ENCODE results near the gene NDUFS6. TPM values are rescaled to one million over a fixed set of nuclear protein-coding genes. Genes with fewer than 3 reads are reported as not detected.

The NDUFS6 gene
- total RNA-seq, 1 experiment from 2014 or later = 59.7 TPM

DNA sequence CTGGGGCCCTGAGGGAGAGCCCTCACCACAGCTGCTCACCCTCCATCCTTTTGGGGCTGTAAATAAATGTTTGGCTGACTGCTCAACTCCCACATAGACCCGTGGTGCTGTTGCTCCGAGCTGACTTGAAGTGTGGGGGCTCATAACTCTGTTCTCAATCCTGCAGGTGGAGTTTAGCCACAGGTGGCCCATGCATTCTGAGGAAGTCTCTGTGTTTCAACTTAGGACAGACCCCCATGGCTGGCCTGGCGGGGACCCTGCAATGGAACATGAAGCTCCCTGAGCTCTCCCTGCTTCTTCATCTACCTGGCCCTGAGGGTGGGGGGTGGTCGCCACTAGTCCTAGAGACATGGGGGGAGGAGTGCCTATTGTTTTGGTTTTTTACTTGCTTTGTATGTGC is 19.7 kb downstream of the NDUFS6 start:
- Histone ChIP-seq H3K4me1 (no peaks in the 10 kb centered on the region), H3K27me3 (replicated peaks; ENCODE audit: control insufficient read depth, insufficient read depth, low read length) (no peaks in the 10 kb centered on the region), H3K36me3 (ENCODE audit: control insufficient read depth, insufficient read depth, low read length) (peaks cover 8% of the 10 kb centered on the region), H3K9me3 (no peaks in the 10 kb centered on the region), H3K4me3 (ENCODE audit: low read depth, low read length) (no peak overlapping the region)
- TF ChIP-seq, protein P1, sequence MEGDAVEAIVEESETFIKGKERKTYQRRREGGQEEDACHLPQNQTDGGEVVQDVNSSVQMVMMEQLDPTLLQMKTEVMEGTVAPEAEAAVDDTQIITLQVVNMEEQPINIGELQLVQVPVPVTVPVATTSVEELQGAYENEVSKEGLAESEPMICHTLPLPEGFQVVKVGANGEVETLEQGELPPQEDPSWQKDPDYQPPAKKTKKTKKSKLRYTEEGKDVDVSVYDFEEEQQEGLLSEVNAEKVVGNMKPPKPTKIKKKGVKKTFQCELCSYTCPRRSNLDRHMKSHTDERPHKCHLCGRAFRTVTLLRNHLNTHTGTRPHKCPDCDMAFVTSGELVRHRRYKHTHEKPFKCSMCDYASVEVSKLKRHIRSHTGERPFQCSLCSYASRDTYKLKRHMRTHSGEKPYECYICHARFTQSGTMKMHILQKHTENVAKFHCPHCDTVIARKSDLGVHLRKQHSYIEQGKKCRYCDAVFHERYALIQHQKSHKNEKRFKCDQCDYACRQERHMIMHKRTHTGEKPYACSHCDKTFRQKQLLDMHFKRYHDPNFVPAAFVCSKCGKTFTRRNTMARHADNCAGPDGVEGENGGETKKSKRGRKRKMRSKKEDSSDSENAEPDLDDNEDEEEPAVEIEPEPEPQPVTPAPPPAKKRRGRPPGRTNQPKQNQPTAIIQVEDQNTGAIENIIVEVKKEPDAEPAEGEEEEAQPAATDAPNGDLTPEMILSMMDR (IDR thresholded peaks at IDR 0.05; ENCODE audit: insufficient read depth in 1 of 2, low read depth in 1 of 2, low read length in 1 of 2, severe bottlenecking in 1 of 2, unreplicated experiment in 1 of 2) = no peak
- H3K4me3 Mint-ChIP-seq (ENCODE audit: unreplicated experiment) = no peak overlapping the region
- BruUV-seq (replicated peaks) = no TSS peak
- ChIA-PET CTCF (no interaction called here), POLR2A (no interaction called here)
- no peak overlapping the region for H3K27ac Mint-ChIP-seq (ENCODE audit: unreplicated experiment)
- no peak for DNase-seq
- no peaks in the 10 kb centered on the region for H3K4me1 Mint-ChIP-seq (ENCODE audit: low read depth, unreplicated experiment)
- H3K9me3 Mint-ChIP-seq (ENCODE audit: unreplicated experiment) = peaks cover 10% of the 10 kb centered on the region
- no peaks in the 10 kb centered on the region for H3K27me3 Mint-ChIP-seq (ENCODE audit: insufficient read depth, unreplicated experiment)
- intact Hi-C loops (cut with micrococcal nuclease; ENCODE audit: unreplicated experiment) = no loop called here
- H3K36me3 Mint-ChIP-seq (ENCODE audit: insufficient read depth, unreplicated experiment) = peaks cover 57% of the 10 kb centered on the region

DNA sequence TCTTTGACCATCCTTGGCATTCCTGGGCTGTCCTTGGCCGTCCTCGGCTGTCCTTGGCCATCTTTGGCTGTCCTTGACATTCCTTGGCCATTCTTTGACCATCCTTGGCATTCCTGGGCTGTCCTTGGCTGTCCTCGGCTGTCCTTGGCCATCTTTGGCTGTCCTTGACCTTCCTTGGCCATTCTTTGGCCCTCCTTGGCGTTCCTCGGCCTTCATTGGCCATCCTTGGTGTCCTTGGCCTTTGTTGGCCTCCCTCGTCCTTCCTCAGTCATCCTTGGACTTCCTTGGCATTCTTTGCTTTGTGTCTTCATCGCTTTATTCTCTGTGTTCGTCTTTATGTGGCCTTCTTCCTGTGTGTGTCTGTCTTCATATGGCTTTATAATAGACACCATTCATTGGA is 20.7 kb downstream of the NDUFS6 start:
- DNase-seq = no peak
- Histone ChIP-seq H3K27me3 (replicated peaks; ENCODE audit: control insufficient read depth, insufficient read depth, low read length) (no peaks in the 10 kb centered on the region), H3K9me3 (no peaks in the 10 kb centered on the region), H3K4me3 (ENCODE audit: low read depth, low read length) (no peak overlapping the region), H3K4me1 (no peaks in the 10 kb centered on the region), H3K36me3 (ENCODE audit: control insufficient read depth, insufficient read depth, low read length) (peaks cover 6% of the 10 kb centered on the region)
- Mint-ChIP-seq H3K4me1 (ENCODE audit: low read depth, unreplicated experiment) (no peaks in the 10 kb centered on the region), H3K9me3 (ENCODE audit: unreplicated experiment) (peaks cover 10% of the 10 kb centered on the region), H3K27me3 (ENCODE audit: insufficient read depth, unreplicated experiment) (no peaks in the 10 kb centered on the region), H3K4me3 (ENCODE audit: unreplicated experiment) (no peak overlapping the region), H3K36me3 (ENCODE audit: insufficient read depth, unreplicated experiment) (peaks cover 47% of the 10 kb centered on the region), H3K27ac (ENCODE audit: unreplicated experiment) (no peak overlapping the region)
- no TSS peak for BruUV-seq (replicated peaks)
- TF ChIP-seq, protein P1 (IDR thresholded peaks at IDR 0.05; ENCODE audit: insufficient read depth in 1 of 2, low read depth in 1 of 2, low read length in 1 of 2, severe bottlenecking in 1 of 2, unreplicated experiment in 1 of 2) = no peak
- intact Hi-C loops (cut with micrococcal nuclease; ENCODE audit: unreplicated experiment) = no loop called here
- ChIA-PET POLR2A (no interaction called here), CTCF (no interaction called here)

DNA sequence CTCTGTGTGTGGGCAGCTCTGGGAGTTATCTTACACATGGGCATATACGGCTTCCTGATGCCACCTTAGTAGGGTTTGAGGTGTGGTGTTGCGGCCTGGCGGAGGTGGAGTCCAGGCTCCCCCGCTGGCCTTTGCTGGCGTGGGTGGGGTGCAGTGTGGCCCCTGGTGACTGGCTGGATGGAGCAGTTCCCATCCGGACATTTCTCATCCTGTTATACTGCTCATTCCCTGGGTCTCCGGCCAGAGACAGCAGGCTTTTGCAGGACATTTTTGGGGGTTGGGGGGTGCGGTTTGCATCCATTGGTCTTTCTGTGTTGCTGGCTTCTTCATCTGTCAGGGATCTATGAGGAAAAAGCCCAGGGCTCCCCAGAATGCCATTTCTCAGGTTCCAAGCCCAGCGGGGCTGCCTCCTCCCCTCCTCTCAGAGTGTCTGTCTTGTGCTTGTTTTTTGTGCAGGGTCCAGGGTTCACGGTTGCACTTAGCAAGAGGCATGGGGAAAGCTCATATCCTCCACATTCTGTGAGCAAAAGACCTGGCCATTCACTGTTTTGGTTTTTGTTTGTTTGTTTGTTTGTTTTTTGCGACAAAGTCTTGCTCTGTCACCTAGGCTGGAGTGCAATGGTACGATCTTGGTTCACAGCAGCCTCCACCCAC is 22.3 kb downstream of the NDUFS6 start:
- ChIA-PET CTCF (no interaction called here), POLR2A (no interaction called here)
- TF ChIP-seq, protein P1 (IDR thresholded peaks at IDR 0.05; ENCODE audit: insufficient read depth in 1 of 2, low read depth in 1 of 2, low read length in 1 of 2, severe bottlenecking in 1 of 2, unreplicated experiment in 1 of 2) = no peak
- Mint-ChIP-seq H3K4me1 (ENCODE audit: low read depth, unreplicated experiment) (no peaks in the 10 kb centered on the region), H3K27ac (ENCODE audit: unreplicated experiment) (no peak overlapping the region), H3K36me3 (ENCODE audit: insufficient read depth, unreplicated experiment) (peaks cover 41% of the 10 kb centered on the region), H3K27me3 (ENCODE audit: insufficient read depth, unreplicated experiment) (no peaks in the 10 kb centered on the region), H3K9me3 (ENCODE audit: unreplicated experiment) (peaks cover 10% of the 10 kb centered on the region), H3K4me3 (ENCODE audit: unreplicated experiment) (no peak overlapping the region)
- no peaks in the 10 kb centered on the region for H3K9me3 ChIP-seq
- DNase-seq = no peak
- H3K36me3 ChIP-seq (ENCODE audit: control insufficient read depth, insufficient read depth, low read length) = peaks cover 5% of the 10 kb centered on the region
- H3K4me3 ChIP-seq (ENCODE audit: low read depth, low read length) = no peak overlapping the region
- H3K27me3 ChIP-seq (replicated peaks; ENCODE audit: control insufficient read depth, insufficient read depth, low read length) = no peaks in the 10 kb centered on the region
- no peaks in the 10 kb centered on the region for H3K4me1 ChIP-seq
- intact Hi-C loops (cut with micrococcal nuclease; ENCODE audit: unreplicated experiment) = no loop called here
- BruUV-seq (replicated peaks) = no TSS peak

Data from Caco-2 (cell line).